Adrenal gland (tissue), 12 donors: ENCODE results near the gene ADISSP. TPM values are rescaled to one million over a fixed set of nuclear protein-coding genes. Genes with fewer than 3 reads are reported as not detected.

Source experiments
- DNase-seq, 7 donors: peaks; one replicate each; pipeline ENCODE4 v3.0.0-alpha.2; 2019 to 2020
- H3K27ac ChIP-seq, 5 donors: fragments of 200-600 bp; sonication (generic) in 4 of 5; 1 replicate in 3 of 5; 2 replicates in 2 of 5; pipeline versions ENCODE4 v1.5.1 to v1.8.0; 2016 to 2020; ENCODE audit warnings: mild to moderate bottlenecking in 1 of 5
- H3K27me3 ChIP-seq: fragments of 200-600 bp; 2 replicates; pipeline ENCODE4 v1.8.0; 2021
- H3K36me3 ChIP-seq, 2 donors: fragments of 200-600 bp; replicated peaks in 1 of 2; 1 replicate in 1 of 2; 2 replicates in 1 of 2; pipeline versions ENCODE4 v1.5.1 to v1.8.0; 2018 to 2022
- H3K4me1 ChIP-seq, 2 donors: fragments of 200-600 bp; replicated peaks in 1 of 2; 1 replicate in 1 of 2; 2 replicates in 1 of 2; pipeline versions ENCODE4 v1.5.1 to v1.8.0; 2018 to 2021
- H3K4me3 ChIP-seq, 4 donors: fragments of 200-600 bp; sonication (generic) in 3 of 4; one replicate each; pipeline ENCODE4 v1.5.1; 2016 to 2018
- H3K9me3 ChIP-seq, 3 donors: fragments of 200-600 bp; sonication (generic) in 1 of 3; replicated peaks in 1 of 3; 1 replicate in 2 of 3; 2 replicates in 1 of 3; pipeline versions ENCODE4 v1.5.1 to v1.8.0; 2016 to 2021
- CTCF ChIP-seq, 6 experiments: fragments of 450-650 bp in 4 of 6; fragments of 200-600 bp in 2 of 6; sonication (generic) in 1 of 6; IDR thresholded peaks; 1 replicate in 5 of 6; 2 replicates in 1 of 6; pipeline versions ENCODE4 v1.5.1 to v1.8.0; 2016 to 2021; ENCODE audit warnings: antibody characterized with exemption in 6 of 6, mild to moderate bottlenecking in 2 of 6, moderate library complexity in 1 of 6
- POLR2A ChIP-seq, 2 donors: fragments of 450-650 bp; IDR thresholded peaks; one replicate each; pipeline ENCODE4 v1.6.1; 2017; ENCODE audit warnings: antibody characterized with exemption in 2 of 2, mild to moderate bottlenecking in 2 of 2, moderate library complexity in 1 of 2
- WGBS, 4 donors: extraction: QIAGEN DNeasy Blood & Tissue Kit in 2 of 4; methylation state at CpG; one replicate each; pipeline versions ENCODE4 v1.1.5 to v1.1.7; 2013 to 2017; 5-methylcytosine and 5-hydroxymethylcytosine counted together
- intact Hi-C, 2 donors: fragments of 100-400 bp; cut with DNase I; formaldehyde crosslinking; loops; one replicate each; pipeline versions ENCODE4 v1.14.1 to v1.15.0; 2022 to 2023
- polyA plus RNA-seq, 3 donors: library from polyadenylated mRNA; stranded (reverse); fragments of 200-250 nt in 2 of 3; fragments of 350-450 nt in 1 of 3; fragmentation: Illumina TruSeq in 1 of 3; extraction: RNeasy Lipid Tissue Mini Kit (QIAGEN cat#74804) in 1 of 3; gene quantifications; one replicate each; pipeline ENCODE4 v1.2.3, GENCODE V29; 2013 to 2014
- total RNA-seq, 9 donors: library from RNA; depleted of rRNA in 4 of 9; stranded (reverse); fragments of >200 nt in 4 of 9; fragments of 120-200 nt in 1 of 9; fragmentation: NEBNext Ultra II Directional in 1 of 9; extraction: Animal tissue kit (Norgen Biotek cat#: 25700) in 1 of 9; gene quantifications; one replicate each; pipeline versions ENCODE4 v1.1.0 to v1.2.4, GENCODE V29; 2013 to 2023
- donor health status: healthy with polysubstance abuse.
- donor health status: Bipolar disorder and iron deficiency.
- donor health status: DM: yes; HTN: yes; CAD: no.
- donor health status: DM: no; HTN: no; CAD: no.
- donor health status: DM: no; HTN: no; CAD: no.
- donor health status: DM: yes; HTN: yes; CAD: no.

Gene ADISSP
- total and polyA plus RNA-seq, 12 donors, result 4.4 to 42.1 (median 24.5) TPM

DNA sequence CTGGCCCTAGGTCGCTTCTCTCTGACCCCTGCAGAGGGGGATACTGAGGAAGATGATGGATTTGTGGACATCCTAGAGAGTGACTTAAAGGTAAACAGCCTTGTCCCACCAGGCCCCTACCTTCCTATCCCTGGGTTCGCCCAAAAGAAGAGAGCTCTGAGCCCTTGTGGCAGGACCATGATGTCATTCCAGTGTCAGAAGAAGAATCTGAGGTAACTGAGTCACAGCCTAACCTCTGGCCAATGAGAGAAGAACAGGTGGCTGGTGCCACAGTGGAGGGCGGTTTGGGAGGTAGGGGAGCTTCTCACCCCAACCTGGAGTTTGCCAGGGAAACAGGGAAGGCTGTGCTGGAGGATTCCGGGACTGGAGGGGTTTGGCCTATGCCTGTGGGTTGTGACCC is 33.7 kb upstream of the ADISSP start:
- no peaks in the 10 kb centered on the region for H3K9me3 ChIP-seq
- H3K27ac ChIP-seq, result no peak overlapping the region
- no peaks in the 10 kb centered on the region for H3K27me3 ChIP-seq
- peaks cover 6 to 28% of the 10 kb centered on the region in 2 donors for H3K4me1 ChIP-seq
- H3K36me3 ChIP-seq, result peaks cover 0 to 46% of the 10 kb centered on the region in 2 donors
- no peak for TF ChIP-seq POLR2A (IDR thresholded peaks at IDR 0.05)
- TF ChIP-seq CTCF (IDR thresholded peaks at IDR 0.05), result no peak
- intact Hi-C loops, result no loop called here
- DNase-seq, result no peak
- 95 to 100% (median 96%) methylated on average over 4 of the region's 4 CpGs for WGBS, 4 donors
- no peak overlapping the region for H3K4me3 ChIP-seq

- intact Hi-C loops, result no loop called here
- peaks cover 2 to 24% of the 10 kb centered on the region in 2 donors for H3K4me1 ChIP-seq
- DNase-seq, result no peak
- H3K9me3 ChIP-seq, result no peaks in the 10 kb centered on the region
- WGBS, 4 donors, result 87 to 96% (median 94%) methylated on average over 8 of the region's 8 CpGs
- no peak overlapping the region for H3K4me3 ChIP-seq
- H3K27ac ChIP-seq, result no peak overlapping the region
- no peak for TF ChIP-seq CTCF (IDR thresholded peaks at IDR 0.05)
- no peak for TF ChIP-seq POLR2A (IDR thresholded peaks at IDR 0.05)
- no peaks in the 10 kb centered on the region for H3K27me3 ChIP-seq
- peaks cover 0 to 46% of the 10 kb centered on the region in 2 donors for H3K36me3 ChIP-seq
These were observed 33.3 kb upstream of the ADISSP start for GRCh38 chr20:3800878-3801260.

DNA sequence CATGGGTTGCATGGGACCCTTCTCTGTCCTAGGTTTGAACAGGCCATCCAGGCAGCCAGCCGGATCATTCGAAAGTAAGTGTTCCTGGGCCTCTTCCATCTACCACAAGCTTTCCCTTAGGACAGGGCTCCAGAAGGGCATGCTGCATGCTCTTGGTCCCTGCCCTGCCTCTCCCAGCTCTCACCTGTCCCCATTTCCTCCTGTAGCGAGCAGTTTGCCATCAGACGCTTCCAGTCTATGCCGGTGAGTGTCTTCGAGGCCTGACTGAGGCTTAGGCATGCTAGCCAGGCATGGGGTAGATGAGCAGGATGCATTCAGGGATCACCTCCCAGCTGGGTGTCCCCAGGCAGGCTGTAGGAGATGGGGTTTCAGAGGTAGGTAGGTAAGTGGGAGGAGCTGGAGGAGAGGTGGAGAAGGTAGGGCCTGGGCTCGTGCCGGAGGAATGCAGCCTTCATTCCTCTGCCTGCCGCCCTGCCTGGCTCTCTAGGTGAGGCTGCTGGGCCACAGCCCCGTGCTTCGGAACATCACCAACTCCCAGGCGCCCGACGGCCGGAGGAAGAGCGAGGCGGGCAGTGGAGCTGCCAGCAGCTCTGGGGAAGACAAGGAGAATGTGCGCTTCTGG is 32.8 kb upstream of the ADISSP start:
- Histone ChIP-seq H3K9me3 (no peaks in the 10 kb centered on the region), H3K4me1 (peaks cover 0 to 22% of the 10 kb centered on the region in 2 donors), H3K27ac (no peak overlapping the region), H3K36me3 (peaks cover 0 to 46% of the 10 kb centered on the region in 2 donors), H3K27me3 (no peaks in the 10 kb centered on the region), H3K4me3 (no peak overlapping the region)
- TF ChIP-seq CTCF (IDR thresholded peaks at IDR 0.05) (no peak), POLR2A (IDR thresholded peaks at IDR 0.05) (no peak)
- intact Hi-C loops, result no loop called here
- DNase-seq, result no peak
- WGBS, 4 donors, result 90 to 96% (median 94%) methylated on average over 18 of the region's 18 CpGs

DNA sequence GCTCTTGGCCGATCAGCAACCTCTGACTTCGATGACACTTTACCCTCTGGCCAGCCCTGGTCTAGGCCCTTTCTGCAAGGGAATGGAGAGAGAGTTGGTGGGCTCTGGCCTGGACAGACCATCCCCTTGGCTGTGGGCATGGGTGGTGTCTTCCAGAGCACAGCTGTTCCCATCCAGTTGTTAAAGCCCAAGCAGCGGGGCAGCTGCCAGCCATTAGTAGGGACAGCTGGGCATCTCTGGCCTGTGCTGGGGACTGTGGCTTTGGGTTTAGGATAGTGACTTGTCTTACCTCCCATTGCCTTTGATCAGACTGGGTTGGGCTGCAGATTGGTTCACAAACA is 31.3 kb upstream of the ADISSP start:
- no peaks in the 10 kb centered on the region for H3K9me3 ChIP-seq
- DNase-seq, result no peak
- H3K36me3 ChIP-seq, result peaks cover 0 to 36% of the 10 kb centered on the region in 2 donors
- WGBS, 4 donors, result 82 to 94% (median 88%) methylated on average over 3 of the region's 3 CpGs
- H3K4me3 ChIP-seq, result no peak overlapping the region
- TF ChIP-seq CTCF (IDR thresholded peaks at IDR 0.05) (no peak), POLR2A (IDR thresholded peaks at IDR 0.05) (no peak)
- H3K27ac ChIP-seq, result no peak overlapping the region
- intact Hi-C loops, result no loop called here
- peaks cover 0 to 28% of the 10 kb centered on the region in 2 donors for H3K4me1 ChIP-seq
- H3K27me3 ChIP-seq, result no peaks in the 10 kb centered on the region
